GM18508 (cell line): Measurements from ENCODE around the gene ZNF606.

Source experiments
- ATAC-seq: cut with Tn5 transposase; IDR thresholded peaks from one replicate; pipeline ENCODE4 v1.9.1; 2021; ENCODE audit warnings: moderate number of reproducible peaks; ENCODE audit not compliant: insufficient read depth, unreplicated experiment

ZNF606 gene

GRCh38 chr19:58002384-58003173, at the start of gene ZNF606:
Gene ZNF606 (minus strand): TSS chr19:58002820. CDS start chr19:58001319, 1,501 bp downstream.
- no peak for ATAC-seq

GRCh38 chr19:58052256-58052655, 49.6 kb upstream of the ZNF606 start:
- no peak for ATAC-seq

GRCh38 chr19:58047672-58048071, 45.1 kb upstream of the ZNF606 start:
- ATAC-seq = no peak

- no peak for ATAC-seq
Observed at GRCh38 chr19:58046856-58047255, 44.2 kb upstream of the ZNF606 start.

- ATAC-seq = no peak
Observed at GRCh38 chr19:58045411-58046050, 42.9 kb upstream of the ZNF606 start.

DNA sequence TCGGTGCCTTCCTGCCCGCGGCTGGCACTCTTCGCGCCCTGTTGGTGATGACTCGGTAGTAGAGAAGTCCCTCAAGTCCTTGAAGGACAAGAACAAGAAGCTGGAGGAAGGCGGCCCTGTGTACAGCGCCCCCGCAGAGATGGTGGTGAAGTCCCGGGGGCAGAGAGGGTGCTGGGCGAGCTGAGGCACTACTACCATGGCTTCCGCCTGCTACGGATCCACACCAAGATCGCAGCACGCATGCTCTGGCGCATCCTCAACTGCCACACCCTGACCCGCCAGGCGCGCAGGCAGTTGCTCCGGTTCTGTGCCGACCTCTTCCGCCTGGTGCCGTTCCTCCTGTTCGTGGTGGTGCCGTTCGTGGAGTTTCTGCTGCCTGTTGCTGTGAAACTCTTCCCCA, 42.3 kb upstream of the ZNF606 start:
- no peak for ATAC-seq

DNA sequence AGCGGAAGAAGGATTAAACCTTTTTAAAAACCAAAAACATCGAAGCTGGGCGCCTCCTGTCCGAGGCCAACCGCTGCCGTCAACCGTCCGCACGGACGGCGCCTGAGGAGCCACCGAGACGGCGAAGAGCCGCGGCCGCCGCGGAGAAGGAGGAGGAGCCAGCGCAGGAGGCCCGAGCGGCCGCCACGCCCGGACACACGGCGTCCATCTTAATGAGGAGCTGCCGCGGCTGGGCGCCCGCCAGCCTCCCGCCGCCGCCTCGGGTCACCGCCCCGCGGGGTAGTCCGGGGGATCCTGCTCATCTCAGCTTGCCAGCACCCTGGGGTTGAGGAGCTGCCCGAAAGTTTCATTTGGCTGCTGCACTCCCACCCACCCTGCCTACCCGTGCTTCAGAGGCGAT, 41.8 kb upstream of the ZNF606 start:
- no peak for ATAC-seq

- ATAC-seq = no peak
Observed at GRCh38 chr19:58042495-58043340, 40.1 kb upstream of the ZNF606 start.

GRCh38 chr19:58040751-58041525, 38.3 kb upstream of the ZNF606 start:
- no peak for ATAC-seq

- no peak for ATAC-seq
Observed at GRCh38 chr19:58038688-58039204, 36.1 kb upstream of the ZNF606 start.

DNA sequence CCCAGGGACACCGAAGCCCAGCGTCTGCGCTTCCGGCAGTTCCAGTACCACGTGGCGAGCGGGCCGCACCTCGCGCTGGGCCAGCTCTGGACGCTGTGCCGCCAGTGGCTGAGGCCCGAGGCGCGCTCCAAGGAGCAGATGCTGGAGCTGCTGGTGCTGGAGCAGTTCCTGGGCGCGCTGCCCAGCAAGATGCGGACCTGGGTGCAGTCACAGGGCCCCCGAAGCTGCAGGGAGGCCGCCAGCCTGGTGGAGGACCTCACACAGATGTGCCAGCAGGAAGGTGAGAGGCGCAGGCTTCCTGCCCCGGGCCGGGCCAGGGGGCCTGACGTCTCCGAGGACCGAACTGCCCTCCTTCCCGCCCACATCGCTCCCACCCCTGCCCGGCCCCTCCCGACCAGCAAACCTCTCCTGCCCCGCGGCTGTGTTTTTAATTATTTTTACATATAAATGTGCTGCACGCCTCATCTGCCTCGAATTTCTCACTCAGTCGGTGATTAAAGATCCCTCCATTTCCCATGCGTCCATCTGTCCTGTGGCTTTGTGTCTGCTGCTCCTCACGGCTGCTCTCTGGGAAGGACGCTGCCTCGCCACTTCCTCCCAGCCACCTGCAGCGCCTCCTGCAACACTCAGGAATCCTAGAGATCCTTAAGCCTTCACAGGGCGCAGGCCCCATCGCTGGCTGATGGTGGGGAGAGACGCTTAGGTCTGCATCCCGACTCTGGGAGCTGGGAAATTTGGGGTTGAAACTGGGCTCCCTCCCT, 35.5 kb upstream of the ZNF606 start:
- ATAC-seq = no peak

- ATAC-seq = no peak
Observed at GRCh38 chr19:58035863-58036262, 33.2 kb upstream of the ZNF606 start.

DNA sequence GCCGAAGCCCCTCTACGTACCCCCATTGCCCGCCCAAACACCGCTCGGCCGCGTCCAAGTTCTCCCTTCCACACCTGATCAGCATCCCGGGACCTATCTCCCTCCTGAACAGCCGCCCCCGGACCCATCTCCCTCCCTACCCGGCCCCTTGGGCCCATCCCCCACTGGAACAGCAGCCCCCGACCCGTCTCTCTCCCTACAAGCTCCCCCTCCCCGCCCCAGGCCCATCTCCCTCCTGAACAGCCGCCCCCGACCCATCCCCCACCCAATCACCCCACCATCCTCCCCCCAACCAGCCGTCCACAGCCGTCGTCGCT, 31.8 kb upstream of the ZNF606 start:
- no peak for ATAC-seq

GRCh38 chr19:58033741-58034476, 31.3 kb upstream of the ZNF606 start, which contains the start of gene ZSCAN1:
Gene ZSCAN1 (plus strand): TSS chr19:58034025. CDS start chr19:58037837, 3,812 bp downstream.
- ATAC-seq = no peak

DNA sequence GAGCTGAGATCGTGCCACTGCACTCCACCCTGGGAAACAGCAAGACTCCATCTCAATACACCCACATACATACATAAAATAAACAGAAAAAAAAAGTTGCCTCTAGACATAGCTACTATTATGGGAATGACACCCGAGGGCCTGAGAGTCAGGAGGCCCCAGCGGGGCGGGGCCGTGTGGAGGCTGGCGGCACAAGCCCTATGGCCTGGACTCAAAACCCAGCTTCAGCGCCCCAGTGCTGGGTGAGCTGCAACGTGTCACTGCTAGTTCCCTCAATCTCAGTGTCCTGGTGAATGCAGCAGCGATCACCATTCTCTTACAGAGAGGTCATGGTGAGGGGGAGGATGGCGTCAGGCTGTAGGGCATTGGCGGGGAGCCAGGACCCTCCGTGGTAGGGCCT, 22.0 kb upstream of the ZNF606 start:
- no peak for ATAC-seq

DNA sequence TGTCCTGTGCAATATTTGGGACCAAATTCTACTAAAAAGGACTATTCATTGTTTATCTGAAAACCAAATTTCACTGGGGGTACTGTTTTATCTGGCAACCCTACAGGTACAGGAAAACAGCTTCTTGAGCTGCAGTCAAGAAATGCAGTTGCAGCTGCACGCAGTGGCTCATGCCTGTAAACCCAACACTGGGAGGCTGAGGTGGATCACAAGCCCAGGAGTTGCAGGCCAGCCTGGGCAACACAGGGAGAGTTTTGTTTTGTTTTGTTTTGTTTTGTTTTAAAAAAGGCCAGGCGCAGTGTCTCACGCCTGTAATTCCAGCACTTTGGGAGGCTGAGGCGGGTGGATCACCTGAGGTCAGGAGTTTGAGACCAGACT, 19.7 kb upstream of the ZNF606 start:
- ATAC-seq = no peak

DNA sequence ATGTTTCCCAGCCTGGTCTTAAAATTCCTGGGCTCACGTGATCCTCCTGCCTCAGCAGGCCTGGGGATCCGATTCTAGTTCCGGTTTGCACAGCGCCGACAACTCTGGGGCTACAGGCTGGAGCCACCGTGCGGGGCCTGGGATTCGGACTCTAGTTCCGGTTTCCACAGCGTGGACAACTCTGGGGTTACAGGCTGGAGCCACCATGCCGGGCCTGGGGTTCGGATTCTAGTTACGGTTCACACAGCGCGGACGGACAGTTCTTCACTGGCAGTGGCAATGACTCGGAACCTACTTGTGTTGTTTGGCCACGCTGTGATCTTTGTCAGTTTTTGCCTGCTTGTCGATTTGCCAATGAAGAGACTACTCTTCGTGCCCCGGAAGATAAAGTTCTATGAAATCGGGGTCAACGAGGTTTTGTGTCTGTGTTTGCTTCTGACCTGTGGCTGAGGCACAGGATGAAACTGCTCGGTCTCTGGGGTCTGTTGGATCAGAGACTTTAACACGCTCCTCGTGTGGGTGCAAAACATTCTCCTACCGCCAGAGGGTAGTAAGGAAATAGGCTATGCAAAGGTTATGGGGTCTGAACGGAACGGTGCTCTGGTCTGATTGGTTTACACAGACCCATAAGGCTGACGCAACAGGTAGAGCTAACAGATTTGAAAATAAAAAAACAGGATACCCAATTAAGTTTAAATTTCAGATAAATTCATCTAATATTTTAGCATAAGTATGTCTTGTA, 19.1 kb upstream of the ZNF606 start:
- ATAC-seq = no peak

DNA sequence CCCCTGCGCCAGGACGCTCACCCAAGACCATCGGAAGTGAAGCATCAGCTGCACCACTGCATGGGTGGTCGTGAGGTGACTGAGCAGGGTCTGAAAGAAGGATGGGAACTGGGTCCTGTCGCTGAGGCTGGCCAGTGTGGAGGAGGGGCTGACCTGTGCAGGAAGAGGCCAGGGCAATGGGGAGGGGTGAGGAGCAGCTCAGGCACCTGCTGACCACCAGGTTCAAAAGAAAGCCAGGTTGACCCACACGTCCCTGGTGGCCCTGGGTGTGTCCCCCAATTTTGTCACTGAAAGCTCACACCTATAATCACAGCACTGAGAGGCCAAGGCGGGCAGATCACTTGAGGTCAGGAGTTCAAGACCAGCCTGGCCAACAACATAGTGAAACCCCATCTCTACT, 17.5 kb upstream of the ZNF606 start:
- no peak for ATAC-seq
